ENCODE measurements around the gene DEDD.

The DEDD gene

GRCh38 chr1:161163793-161164192 lies 31.3 kb upstream of the DEDD start:
- DNase-seq (ENCODE audit: low read depth in 2 of 2) = no peak

- no peak for DNase-seq (ENCODE audit: low read depth in 2 of 2)
These were observed 30.3 kb upstream of the DEDD start for GRCh38 chr1:161162806-161163205.

- DNase-seq (ENCODE audit: low read depth in 2 of 2) = no peak
These were observed 29.6 kb upstream of the DEDD start for GRCh38 chr1:161162052-161162451.

- no peak for DNase-seq (ENCODE audit: low read depth in 2 of 2)
These were observed 29.2 kb upstream of the DEDD start for GRCh38 chr1:161161652-161162051.

GRCh38 chr1:161160671-161161145 lies 28.2 kb upstream of the DEDD start:
- DNase-seq (ENCODE audit: low read depth in 2 of 2) = no peak

GRCh38 chr1:161159913-161160243 lies 27.4 kb upstream of the DEDD start:
- DNase-seq (ENCODE audit: low read depth in 2 of 2) = no peak

GRCh38 chr1:161159087-161159912 lies 26.8 kb upstream of the DEDD start, which contains the start of gene USP21:
TSS of gene USP21 (plus strand) at chr1:161159500. CDS start at chr1:161160641, 1,141 bp downstream.
- peak; percentile 81 to 88 for DNase-seq (ENCODE audit: low read depth in 2 of 2)

GRCh38 chr1:161158316-161159010 lies 26.0 kb upstream of the DEDD start:
- no peak for DNase-seq (ENCODE audit: low read depth in 2 of 2)

GRCh38 chr1:161157867-161158266 lies 25.4 kb upstream of the DEDD start:
- no peak for DNase-seq (ENCODE audit: low read depth in 2 of 2)

GRCh38 chr1:161153682-161154337 lies 21.3 kb upstream of the DEDD start, which contains the start of gene UFC1:
TSS of gene UFC1 (plus strand) at chr1:161153978. CDS start at chr1:161153998, 20 bp downstream.
- peak; percentile 49 to 62 for DNase-seq (ENCODE audit: low read depth in 2 of 2)

GRCh38 chr1:161153176-161153575 lies 20.7 kb upstream of the DEDD start:
- DNase-seq (ENCODE audit: low read depth in 2 of 2) = no peak

GRCh38 chr1:161145832-161146231 lies 13.4 kb upstream of the DEDD start:
- DNase-seq (ENCODE audit: low read depth in 2 of 2) = no peak

- no peak for DNase-seq (ENCODE audit: low read depth in 2 of 2)
These were observed 8.4 kb upstream of the DEDD start for GRCh38 chr1:161140755-161141400.

- no peak for DNase-seq (ENCODE audit: low read depth in 2 of 2)
These were observed 7.3 kb upstream of the DEDD start for GRCh38 chr1:161139766-161140165.

GRCh38 chr1:161138431-161138830 lies 6.0 kb upstream of the DEDD start:
- no peak for DNase-seq (ENCODE audit: low read depth in 2 of 2)

- no peak for DNase-seq (ENCODE audit: low read depth in 2 of 2)
These were observed 5.4 kb upstream of the DEDD start for GRCh38 chr1:161137881-161138280.

- DNase-seq (ENCODE audit: low read depth in 2 of 2) = no peak
These were observed 813 bp upstream of the DEDD start for GRCh38 chr1:161133220-161133740.

- no peak for DNase-seq (ENCODE audit: low read depth in 2 of 2)
These were observed 701 bp downstream of the DEDD start for GRCh38 chr1:161131523-161132409.

- no peak for DNase-seq (ENCODE audit: low read depth in 2 of 2)
These were observed 2.2 kb downstream of the DEDD start for GRCh38 chr1:161130266-161130665.

- no peak for DNase-seq (ENCODE audit: low read depth in 2 of 2)
These were observed 3.7 kb downstream of the DEDD start for GRCh38 chr1:161128591-161129420.
